IMR-90 (cell line): ENCODE results near the gene STPG1. TPM values are rescaled to one million over a fixed set of nuclear protein-coding genes. Genes with fewer than 3 reads are reported as not detected.

ENCODE experiments used
- ATAC-seq: fragments of 200-7000 bp; cut with Tn5 transposase; 2 replicates; pipeline ENCODE4 v1.9.1; 2020; ENCODE audit warnings: low read depth, mild to moderate bottlenecking, moderate library complexity
- BruUV-seq: library from RNA; stranded (reverse); fragments of 400-500 nt; replicated peaks from 2 replicates; lab custom pipeline; 2021; lab: Mats Ljungman, UMichigan
- CTCF ChIA-PET: fragments of 300-600 bp; formaldehyde crosslinking; extraction: SDS; loops from one replicate; lab custom pipeline; 2021; ENCODE audit warnings: antibody characterized with exemption; lab: Yijun Ruan, JAX
- POLR2A ChIA-PET: fragments of 300-600 bp; sonication (Branson Sonifier 250); formaldehyde crosslinking; loops from one replicate; lab custom pipeline; 2022; ENCODE audit warnings: antibody characterized with exemption; ENCODE audit not compliant: unreplicated experiment; lab: Charles Lee
- DNase-seq: peaks from one replicate; pipeline ENCODE4 v3.0.0; 2013
- H2AFZ ChIP-seq: replicated peaks from 2 replicates; pipeline ENCODE3; 2013; ENCODE audit warnings: low read length, mild to moderate bottlenecking; ENCODE audit not compliant: poor library complexity
- H2AK5ac ChIP-seq: 2 replicates; pipeline ENCODE4 v1.6.1; 2013; ENCODE audit warnings: low read depth, low read length, inconsistent platforms
- H2AK9ac ChIP-seq: replicated peaks from 2 replicates; pipeline ENCODE3; 2013; ENCODE audit warnings: mild to moderate bottlenecking, low read depth, low read length, moderate library complexity; ENCODE audit not compliant: poor library complexity
- H2BK120ac ChIP-seq: 2 replicates; pipeline ENCODE4 v1.6.1; 2013; ENCODE audit warnings: low read depth, low read length, inconsistent platforms
- H2BK15ac ChIP-seq: 3 replicates; pipeline ENCODE4 v1.6.1; 2013; ENCODE audit warnings: low read depth, low read length, inconsistent platforms
- H2BK20ac ChIP-seq: 2 replicates; pipeline ENCODE4 v1.6.1; 2013; ENCODE audit warnings: low read depth, mild to moderate bottlenecking, inconsistent platforms, low read length, moderate library complexity
- H2BK5ac ChIP-seq: 2 replicates; pipeline ENCODE4 v1.6.1; 2013; ENCODE audit warnings: mild to moderate bottlenecking, low read depth, low read length, inconsistent platforms; ENCODE audit not compliant: poor library complexity, severe bottlenecking
- H3K14ac ChIP-seq: replicated peaks from 2 replicates; pipeline ENCODE4 v1.6.1; 2013; ENCODE audit warnings: low read depth, low read length, inconsistent platforms
- H3K18ac ChIP-seq: 2 replicates; pipeline ENCODE4 v1.6.1; 2013; ENCODE audit warnings: low read depth, low read length, control low read depth
- H3K23ac ChIP-seq: 2 replicates; pipeline ENCODE4 v1.6.1; 2013; ENCODE audit warnings: low read depth, low read length, inconsistent platforms
- H3K27ac ChIP-seq: 2 replicates; pipeline ENCODE4 v1.5.1; 2013; ENCODE audit warnings: mild to moderate bottlenecking, control low read depth, low read length; ENCODE audit not compliant: insufficient read depth
- H3K27me3 ChIP-seq: 2 replicates; pipeline ENCODE4 v1.6.1; 2013; ENCODE audit warnings: low read length; ENCODE audit not compliant: control insufficient read depth, insufficient read depth
- H3K36me3 ChIP-seq: 2 replicates; pipeline ENCODE4 v1.6.1; 2013; ENCODE audit warnings: low read length, mixed read lengths; ENCODE audit not compliant: control insufficient read depth, insufficient read depth
- H3K4ac ChIP-seq: 2 replicates; pipeline ENCODE4 v1.6.1; 2013; ENCODE audit warnings: low read depth, low read length, inconsistent platforms
- H3K4me1 ChIP-seq: 2 replicates; pipeline ENCODE4 v1.6.1; 2013; ENCODE audit warnings: low read length, mixed read lengths; ENCODE audit not compliant: control insufficient read depth, insufficient read depth
- H3K4me2 ChIP-seq: 2 replicates; pipeline ENCODE4 v1.6.1; 2013; ENCODE audit warnings: low read depth, mild to moderate bottlenecking, control low read depth, low read length, moderate library complexity
- H3K4me3 ChIP-seq: 2 replicates; pipeline ENCODE4 v1.5.1; 2013; ENCODE audit warnings: low read depth, mild to moderate bottlenecking, control low read depth, low read length, moderate library complexity; ENCODE audit not compliant: insufficient read depth
- H3K56ac ChIP-seq: 2 replicates; pipeline ENCODE4 v1.6.1; 2013; ENCODE audit warnings: low read length, inconsistent platforms; ENCODE audit not compliant: insufficient read depth; ENCODE audit errors: extremely low read depth
- H3K79me1 ChIP-seq, 2 experiments: 2 replicates each; pipeline ENCODE4 v1.6.1; 2013; ENCODE audit warnings: low read length in 2 of 2, inconsistent platforms in 1 of 2, low read depth in 1 of 2
- H3K9ac ChIP-seq: 2 replicates; pipeline ENCODE4 v1.6.1; 2013; ENCODE audit warnings: low read depth, low read length, control low read depth
- H3K9me1 ChIP-seq: 2 replicates; pipeline ENCODE4 v1.6.1; 2013; ENCODE audit warnings: low read length, inconsistent platforms; ENCODE audit not compliant: insufficient read depth
- H3K9me3 ChIP-seq: 2 replicates; pipeline ENCODE4 v1.6.1; 2013; ENCODE audit warnings: low read length; ENCODE audit not compliant: control insufficient read depth, insufficient read depth
- H4K20me1 ChIP-seq: 2 replicates; pipeline ENCODE4 v1.6.1; 2013; ENCODE audit warnings: low read length, inconsistent platforms; ENCODE audit not compliant: insufficient read depth
- H4K5ac ChIP-seq: 2 replicates; pipeline ENCODE4 v1.6.1; 2013; ENCODE audit warnings: mild to moderate bottlenecking, low read depth, low read length, control low read depth
- H4K8ac ChIP-seq, 2 experiments: 2 replicates each; pipeline ENCODE4 v1.6.1; 2013; ENCODE audit warnings: low read depth in 2 of 2, low read length in 2 of 2, control low read depth in 1 of 2, inconsistent platforms in 1 of 2
- H4K91ac ChIP-seq: 2 replicates; pipeline ENCODE4 v1.6.1; 2013; ENCODE audit warnings: low read depth, low read length, inconsistent platforms; ENCODE audit not compliant: insufficient read depth
- MXI1 ChIP-seq: IDR thresholded peaks from 2 replicates; pipeline ENCODE4 v1.6.1; 2012; ENCODE audit warnings: low read depth, mild to moderate bottlenecking, low read length, moderate library complexity, borderline replicate concordance
- RAD21 ChIP-seq: IDR thresholded peaks from 2 replicates; pipeline ENCODE4 v1.6.1; 2012; ENCODE audit warnings: low read length, improper control_type of control experiment
- WGBS, 2 experiments: methylation state at CpG; one replicate each; pipeline versions ENCODE4 v1.1.5 to v1.1.7; 2013; ENCODE audit warnings: missing lambda C conversion rate in 2 of 2; ENCODE audit not compliant: insufficient read length in 1 of 2; ENCODE audit errors: extremely low coverage in 2 of 2; 5-methylcytosine and 5-hydroxymethylcytosine counted together
- dilution Hi-C: fragments of 300-500 bp; cut with HindIII; formaldehyde crosslinking; loops from one replicate; pipeline ENCODE4 v1.14.3; 2018; ENCODE audit warnings: low sequenced_read_pairs; ENCODE audit not compliant: unreplicated experiment
- in situ Hi-C: fragments of 300-500 bp; cut with MboI; formaldehyde crosslinking; loops from 3 replicates; pipeline ENCODE4 v1.14.3; 2019; ENCODE audit warnings: low sequenced_read_pairs, inconsistent platforms, mixed read lengths
- intact Hi-C: fragments of 100-400 bp; cut with micrococcal nuclease; formaldehyde crosslinking; loops from 2 replicates; pipeline ENCODE4 v1.10.0; 2022
- polyA plus RNA-seq, 3 experiments: library from polyadenylated mRNA; depleted of rRNA; stranded (reverse); fragments of >200 nt; gene quantifications; 2 replicates each; pipeline ENCODE4 v1.2.3, GENCODE V29; 2012; ENCODE audit warnings: low replicate concordance in 1 of 3
- total RNA-seq: library from RNA; depleted of rRNA; stranded (reverse); fragments of >200 nt; gene quantifications from 2 replicates; pipeline ENCODE4 v1.2.3, GENCODE V29; 2012

The STPG1 gene
- total and polyA plus RNA-seq, 2 of the 4 experiments (the other 2 are of a cell fraction) = 3.0 to 6.5 TPM

DNA sequence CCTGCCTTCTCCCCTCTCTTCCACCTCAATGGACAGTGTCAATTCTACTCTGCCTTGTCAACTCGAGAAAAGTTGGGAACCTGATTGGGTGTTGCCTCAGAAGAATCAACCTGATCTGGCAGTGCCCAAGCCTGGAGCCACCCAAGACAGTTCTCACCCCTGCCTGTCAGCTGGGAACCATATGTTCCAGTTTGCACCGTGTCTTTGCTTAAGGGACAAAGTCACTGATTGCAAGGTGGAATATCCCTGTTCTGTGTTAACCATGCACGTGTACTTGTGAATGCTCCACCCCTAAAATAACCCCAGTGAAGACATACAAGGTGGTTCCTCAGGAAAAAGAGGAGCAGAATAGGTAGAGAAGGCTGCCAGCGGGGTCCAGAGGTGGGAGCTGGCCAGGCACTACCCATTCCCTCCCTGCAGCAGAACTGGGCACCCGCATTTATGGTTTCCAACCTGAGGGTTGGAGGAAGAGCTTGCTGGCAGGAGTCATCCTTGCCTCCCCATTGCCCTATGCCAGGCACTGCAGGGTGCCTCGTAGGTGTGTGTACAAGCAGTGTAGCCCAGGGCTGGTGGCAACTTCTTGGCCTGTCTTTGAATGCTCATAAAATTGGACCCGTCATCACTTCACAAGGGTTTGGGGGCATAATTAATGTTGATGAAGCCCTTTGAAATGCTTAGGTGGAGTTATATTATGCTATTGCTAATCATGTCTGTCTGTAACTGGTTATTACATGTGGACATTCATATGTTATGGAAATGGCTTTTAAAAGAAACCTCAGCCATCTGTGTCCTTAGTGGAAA is 13.4 kb upstream of the STPG1 start:
- no peak overlapping the region for H3K14ac ChIP-seq
- no peak for TF ChIP-seq MXI1
- TF ChIP-seq RAD21 = no peak
- H3K4me3 ChIP-seq = no peak overlapping the region
- dilution Hi-C loops (no loop called here), intact Hi-C loops (no loop called here), in situ Hi-C loops (no loop called here)
- no peak overlapping the region for H2BK120ac ChIP-seq
- no peak overlapping the region for H3K27ac ChIP-seq
- H4K5ac ChIP-seq = no peak overlapping the region
- no peak overlapping the region for H2BK20ac ChIP-seq
- WGBS, 2 experiments = no CpG with 5 or more reads among the region's 7 CpGs
- no peak overlapping the region for H2AK9ac ChIP-seq
- DNase-seq = no peak
- 0 out of 2 replicates have a peak, but pooled peaks cover 2% of the 10 kb centered on the region for H4K20me1 ChIP-seq
- H4K8ac ChIP-seq = no peak overlapping the region
- no TSS peak for BruUV-seq
- H2AFZ ChIP-seq = no peak overlapping the region
- H3K9me3 ChIP-seq = no peaks in the 10 kb centered on the region
- no peak overlapping the region for H3K23ac ChIP-seq
- H2AK5ac ChIP-seq = no peak overlapping the region
- no peaks in the 10 kb centered on the region for H3K27me3 ChIP-seq
- H3K36me3 ChIP-seq = peaks cover 9% of the 10 kb centered on the region; the same call in 1 of the 2 replicates
- POLR2A ChIA-PET = no interaction called here
- no peak overlapping the region for H2BK5ac ChIP-seq
- no peak overlapping the region for H3K4me2 ChIP-seq
- CTCF ChIA-PET = no interaction called here
- H2BK15ac ChIP-seq = no peak overlapping the region
- H3K4me1 ChIP-seq = no peaks in the 10 kb centered on the region
- H4K91ac ChIP-seq = no peak overlapping the region
- no peak overlapping the region for H3K9ac ChIP-seq
- H3K18ac ChIP-seq = no peak overlapping the region
- no peak overlapping the region for H3K56ac ChIP-seq
- peaks cover 39 to 54% of the 10 kb centered on the region in 2 experiments; a peak in 3 of 4 replicates for H3K79me1 ChIP-seq
- no peak for ATAC-seq
- no peak overlapping the region for H3K4ac ChIP-seq
- peaks cover 11% of the 10 kb centered on the region for H3K9me1 ChIP-seq
